Stimulated activated CD4-positive, alpha-beta T cell treated with anti-CD3 and anti-CD28 coated beads, Interleukin-2, amount 100 ng/mL, for 4 hours (primary cell): Measurements from ENCODE around the gene NEAT1.

Experiments used
- DNase-seq: peaks from one replicate; pipeline ENCODE4 v3.0.0-alpha.2; 2020; ENCODE audit warnings: low read depth

The NEAT1 gene

GRCh38 chr11:65422633-65423515 lies at the start of gene NEAT1:
TSS of gene NEAT1 (plus strand) at chr11:65422798.
- peak; percentile 79 for DNase-seq

DNA sequence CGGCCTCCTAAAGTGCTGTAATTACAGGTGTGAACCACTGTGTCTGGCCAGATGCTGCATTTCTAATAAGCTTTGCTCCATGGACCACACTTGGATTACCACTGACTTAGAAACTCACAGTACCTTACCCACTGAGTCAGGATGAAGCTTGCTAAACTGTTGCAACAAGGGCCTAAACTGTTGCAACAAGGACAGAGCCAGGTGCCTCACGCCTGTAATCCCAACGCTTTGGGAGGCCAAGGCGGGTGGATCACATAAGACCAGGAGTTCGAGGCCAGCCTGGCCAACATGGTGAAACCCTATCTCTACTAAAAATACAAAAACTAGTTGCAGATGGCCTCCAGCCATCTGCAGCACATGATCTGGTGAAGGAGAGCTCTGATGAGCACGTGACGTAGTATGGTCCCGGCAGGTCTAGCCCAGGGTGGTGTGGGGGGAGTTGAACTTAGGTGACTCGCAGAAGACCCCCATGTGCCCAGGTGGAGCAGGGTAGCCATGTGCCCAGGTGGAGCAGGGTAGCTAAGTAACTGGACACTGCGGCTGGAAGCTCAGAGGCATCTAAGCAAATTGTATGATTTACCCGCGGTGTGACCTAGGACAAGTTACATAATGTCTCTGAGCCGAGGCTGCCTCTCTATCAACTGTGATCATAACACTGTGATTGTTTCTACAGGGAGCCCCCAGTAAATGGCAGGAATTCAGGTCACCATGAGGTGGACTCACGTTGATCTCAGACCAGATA lies 48.6 kb upstream of the NEAT1 start:
- DNase-seq, result no peak

DNA sequence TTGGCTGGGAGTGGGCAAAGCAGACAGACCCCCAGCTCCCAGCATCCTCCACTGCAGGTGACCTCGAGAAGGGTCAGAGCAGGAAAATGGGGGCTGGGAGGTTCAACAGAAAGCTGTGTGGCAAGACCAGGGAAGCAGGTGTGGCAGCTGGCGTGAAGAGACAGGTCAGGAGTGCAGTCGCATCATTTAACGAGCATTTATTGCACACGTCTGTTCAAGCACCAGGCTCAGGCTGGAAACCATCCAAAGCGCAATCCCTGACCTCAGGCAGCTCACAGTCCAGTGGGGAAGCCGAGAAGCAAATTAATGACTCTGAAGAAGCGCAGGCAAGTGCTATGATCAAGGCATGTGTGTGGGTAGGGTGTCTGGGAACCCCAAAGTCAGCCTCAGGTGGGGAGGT lies 47.6 kb upstream of the NEAT1 start:
- DNase-seq, result no peak

DNA sequence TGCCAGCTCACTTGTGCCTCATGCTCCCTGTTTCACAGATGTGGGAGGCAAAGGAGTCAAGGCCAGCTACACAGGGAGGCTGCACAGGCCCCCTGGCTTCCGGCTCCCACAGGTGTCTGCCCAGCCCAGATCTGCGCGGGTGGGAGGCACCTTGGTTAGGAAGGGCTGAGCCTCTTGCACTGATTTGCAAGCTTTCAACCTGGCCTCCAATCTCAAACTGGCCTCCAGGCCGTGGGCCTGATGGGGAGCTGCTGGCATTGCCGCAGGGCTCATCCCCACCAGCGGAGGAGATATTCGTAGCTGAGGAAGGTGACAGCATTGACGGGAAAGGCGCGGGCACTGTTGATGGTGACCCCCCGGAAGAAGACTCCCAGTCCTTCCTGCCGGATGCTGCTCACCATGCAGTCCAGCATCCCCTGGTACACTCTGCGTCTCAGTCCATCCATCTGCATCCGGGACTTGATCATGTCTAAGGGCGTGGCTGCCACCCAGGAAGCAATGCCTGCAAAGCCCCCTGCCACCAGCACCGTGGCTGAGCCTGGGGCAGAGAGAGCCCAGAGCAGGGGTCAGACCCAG lies 46.4 kb upstream of the NEAT1 start:
- no peak for DNase-seq

GRCh38 chr11:65377036-65377435 lies 45.6 kb upstream of the NEAT1 start:
- no peak for DNase-seq

DNA sequence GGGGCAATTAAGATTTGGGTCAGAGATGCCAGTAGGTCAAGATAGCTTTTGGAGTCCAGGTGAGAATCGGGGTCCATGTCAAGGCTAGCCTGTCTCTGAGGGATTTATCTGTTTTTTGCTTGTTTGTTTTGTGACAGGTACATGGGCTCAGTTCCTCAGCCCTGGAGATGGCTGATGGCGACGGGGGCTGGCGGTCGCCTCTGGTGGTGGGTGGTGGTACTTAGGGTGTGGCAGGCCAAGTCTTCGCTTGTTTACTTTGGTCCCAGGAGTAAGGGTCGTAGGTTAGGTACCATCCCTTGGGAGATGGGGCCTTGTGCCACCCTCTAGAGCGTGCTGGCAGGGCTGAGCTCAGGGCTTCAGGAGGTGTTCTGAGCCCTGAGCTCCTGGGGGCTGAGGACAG lies 44.8 kb upstream of the NEAT1 start:
- DNase-seq, result no peak

DNA sequence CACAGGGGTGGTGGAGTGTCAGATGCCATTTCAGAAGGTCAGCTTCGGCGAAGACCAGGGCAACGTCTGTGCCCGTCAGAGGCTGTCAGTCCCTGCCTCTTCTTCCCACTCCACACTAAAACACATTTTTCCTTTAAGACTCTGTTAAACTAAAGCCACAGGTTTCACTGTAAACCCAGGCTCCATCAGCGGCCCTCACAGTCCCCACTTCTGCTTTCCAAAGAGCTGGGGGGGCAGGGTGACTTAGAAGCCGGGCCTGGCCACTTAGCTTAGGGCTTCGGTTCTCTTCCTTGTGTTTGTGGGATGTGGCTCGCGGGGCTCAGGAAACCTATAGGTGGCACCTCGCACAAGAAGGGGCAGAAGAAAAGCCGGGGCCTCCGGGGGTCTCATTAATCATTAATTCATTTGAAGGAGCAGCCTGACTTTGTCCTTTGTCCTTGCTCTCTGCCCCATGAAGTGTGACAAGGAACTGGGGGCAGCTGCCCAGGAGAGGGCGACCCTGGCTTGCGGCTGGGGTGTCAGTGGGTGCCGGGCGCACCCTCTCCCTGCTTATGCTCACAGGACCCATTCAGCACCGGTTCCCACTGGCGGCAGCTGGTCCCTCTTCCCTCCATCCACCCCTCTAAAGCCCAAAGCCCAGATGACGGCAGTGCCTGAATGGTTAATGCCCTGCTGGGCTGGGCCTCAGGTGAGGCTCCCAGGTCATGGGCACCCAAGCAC lies 44.2 kb upstream of the NEAT1 start:
- no peak for DNase-seq

GRCh38 chr11:65378928-65379638 lies 43.5 kb upstream of the NEAT1 start:
- DNase-seq, result no peak

DNA sequence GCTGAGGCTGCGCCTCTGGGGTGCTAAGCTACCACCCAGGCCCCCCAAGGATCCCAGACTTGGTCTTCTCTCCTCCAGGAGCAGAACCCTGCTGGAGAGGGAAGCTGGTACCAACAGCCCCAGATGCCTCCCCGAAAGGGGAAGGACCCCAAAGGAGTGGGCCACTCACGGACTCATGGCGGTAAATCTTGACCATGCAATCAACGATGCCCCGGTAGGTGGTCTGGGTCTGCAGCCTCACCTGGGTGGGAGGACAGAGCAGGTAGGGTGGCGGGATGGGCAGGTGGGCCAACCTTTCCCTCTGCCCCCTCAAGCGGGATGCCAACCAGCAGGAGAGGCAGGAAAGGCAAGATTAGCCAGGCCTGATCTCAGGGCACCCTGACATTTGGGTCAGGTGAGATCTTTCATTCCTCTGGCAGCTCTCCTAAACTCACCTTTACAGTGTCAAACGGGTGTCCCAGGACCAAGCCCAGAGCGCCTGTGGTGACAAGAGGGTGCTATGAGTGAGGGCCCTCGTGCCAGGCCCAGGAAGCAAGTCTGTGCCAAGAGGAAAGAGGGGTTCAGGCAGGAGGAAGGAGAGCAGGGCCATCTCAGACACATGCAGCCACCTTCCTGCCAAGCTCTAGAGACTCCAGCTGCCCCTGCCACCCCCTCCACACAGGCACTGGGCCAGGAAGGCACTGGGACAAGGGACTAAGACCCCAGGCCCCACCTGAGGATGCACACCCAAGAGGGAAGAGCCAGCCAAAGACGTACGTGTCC lies 42.7 kb upstream of the NEAT1 start:
- DNase-seq, result no peak

- DNase-seq, result no peak
Observed at GRCh38 chr11:65380460-65381119, 42.0 kb upstream of the NEAT1 start.

GRCh38 chr11:65381716-65382032 lies 40.9 kb upstream of the NEAT1 start:
- peak; percentile 19 for DNase-seq

DNA sequence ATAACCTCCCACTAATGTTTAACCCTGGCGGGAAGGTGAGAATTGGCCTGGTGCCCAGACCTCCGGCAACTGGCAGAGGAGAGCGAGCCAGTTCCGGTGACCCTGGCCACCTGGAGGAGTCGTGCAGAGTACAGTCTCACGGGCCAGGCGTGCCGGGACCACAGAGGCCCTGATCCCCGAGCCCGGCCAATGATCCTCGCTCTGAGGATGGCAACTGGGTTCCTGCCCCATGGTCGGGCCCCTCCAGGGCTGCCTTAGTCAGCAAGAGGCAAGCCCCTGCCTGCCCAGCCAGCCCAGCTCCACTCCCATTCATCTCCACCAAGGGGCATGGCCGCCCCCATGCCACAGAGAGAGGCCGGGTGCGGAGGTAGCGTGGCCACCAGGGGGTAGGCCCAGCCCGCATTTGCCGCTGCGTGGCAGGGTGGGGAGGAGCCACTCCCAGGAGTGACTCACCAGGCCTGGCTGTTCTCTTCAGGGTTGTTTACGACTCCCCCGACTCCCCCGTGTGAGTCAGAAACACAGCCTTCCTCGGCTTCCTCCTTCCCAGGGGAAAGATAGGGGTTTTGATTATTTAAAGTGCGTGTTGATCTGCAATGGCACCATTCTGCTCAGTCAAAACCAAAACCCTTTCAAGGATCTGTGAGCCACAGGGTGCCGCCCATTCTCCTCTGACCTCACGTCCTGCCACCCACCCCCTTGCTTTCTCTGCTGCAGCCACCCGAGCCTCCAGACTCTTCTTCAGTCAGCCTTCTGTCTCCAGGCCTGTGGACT lies 40.4 kb upstream of the NEAT1 start, which contains the start of gene SLC25A45:
SLC25A45 (minus strand) TSS at position 614 of the 771 bp plus-strand sequence. CDS start 695 bp downstream, outside the sequence.
- peak; percentile 91 for DNase-seq

DNA sequence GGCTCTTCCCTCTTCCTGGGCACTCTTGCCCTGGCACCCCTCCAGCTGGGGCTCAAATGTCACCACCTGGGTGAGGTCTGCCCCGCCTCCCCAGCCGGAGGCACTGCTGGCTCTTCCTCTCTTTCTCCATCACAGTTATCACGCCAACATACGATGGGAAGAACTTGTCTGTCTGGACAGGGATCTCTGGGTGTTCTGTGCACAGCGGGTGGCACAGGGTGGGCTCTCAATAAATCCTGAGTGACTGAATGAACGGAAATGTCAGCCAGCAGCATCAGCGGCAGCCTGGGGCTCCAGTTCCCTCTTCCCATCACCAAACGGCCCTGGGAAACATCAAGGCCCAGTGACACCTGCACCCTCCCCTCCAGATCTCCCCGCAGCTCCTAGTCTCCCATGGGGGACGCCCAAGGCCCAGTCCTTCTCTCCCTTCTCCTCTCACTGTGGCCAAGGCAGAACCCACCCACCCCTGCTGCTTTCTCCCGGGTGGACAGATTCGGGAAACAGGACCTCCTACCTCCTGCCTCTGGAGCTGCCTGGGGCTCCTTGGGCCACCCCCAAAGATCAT lies 39.7 kb upstream of the NEAT1 start:
- no peak for DNase-seq

GRCh38 chr11:65383778-65384177 lies 38.8 kb upstream of the NEAT1 start:
- no peak for DNase-seq

DNA sequence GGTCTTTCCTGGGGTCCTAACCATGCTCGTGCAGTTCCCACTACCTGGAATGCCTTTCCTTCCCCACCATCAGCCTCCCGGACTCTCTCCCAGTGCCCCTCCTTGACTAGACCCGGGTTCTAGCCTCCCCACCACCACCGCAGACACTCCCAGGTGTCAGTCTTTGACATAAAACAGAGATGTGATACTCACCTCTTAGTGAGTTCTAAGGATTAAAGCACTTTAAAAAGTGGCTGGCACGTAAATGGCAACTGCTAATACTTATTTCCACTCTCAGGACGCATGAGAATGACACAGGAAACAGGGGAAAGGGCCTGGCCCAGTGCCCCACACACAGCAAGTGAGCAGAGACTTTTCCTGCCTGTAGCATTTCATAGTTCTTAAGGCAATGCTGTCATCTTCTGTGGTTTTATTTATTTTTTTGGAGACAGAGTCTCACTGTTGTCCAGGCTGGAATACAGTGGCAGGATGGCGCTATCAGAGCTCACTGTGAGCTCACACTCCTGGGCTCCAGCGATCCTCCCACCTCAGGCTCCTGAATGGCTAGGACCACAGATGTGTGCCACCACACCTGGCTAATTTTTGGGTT lies 38.2 kb upstream of the NEAT1 start:
- no peak for DNase-seq

DNA sequence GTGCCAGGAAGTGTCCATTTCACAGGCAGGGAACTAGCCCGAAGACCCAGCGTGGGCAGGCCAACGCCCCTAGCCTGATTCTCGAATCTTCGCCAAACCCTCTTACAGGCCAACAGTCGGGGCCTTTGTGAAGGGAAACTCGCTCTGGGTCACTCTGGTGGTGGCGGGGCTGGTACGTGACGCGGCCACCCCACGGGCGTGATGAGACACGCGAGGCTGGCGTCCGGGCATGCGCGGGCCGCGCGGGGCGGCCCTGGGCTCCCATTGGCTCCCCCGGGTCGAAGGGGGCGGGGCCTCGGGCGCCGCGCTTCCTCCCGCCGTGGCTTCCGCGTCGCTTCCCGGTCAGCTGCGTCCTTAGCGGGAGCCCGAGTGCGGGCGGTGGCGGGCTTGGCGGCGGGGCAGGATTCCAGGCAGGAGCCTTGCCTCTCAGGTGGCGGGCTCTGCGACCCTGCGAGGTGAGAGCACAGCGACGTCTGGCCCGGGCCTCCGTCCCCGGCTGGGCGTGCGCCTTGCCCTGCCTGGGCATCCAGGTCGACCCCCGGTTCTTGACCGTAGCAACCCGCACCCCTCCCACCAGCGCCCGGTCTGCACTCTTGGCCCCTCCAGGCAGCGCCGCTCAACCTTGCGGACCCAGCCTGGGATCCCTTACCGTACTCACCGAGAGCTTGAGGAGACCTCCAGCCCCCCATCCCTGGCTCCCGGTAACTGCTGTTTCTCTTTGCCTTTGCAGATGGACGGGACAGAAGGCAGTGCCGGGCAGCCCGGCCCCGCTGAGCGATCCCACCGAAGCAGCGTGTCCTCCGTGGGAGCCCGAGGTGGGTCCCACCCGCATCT lies 36.1 kb upstream of the NEAT1 start, which contains the start of gene FRMD8:
FRMD8 (plus strand) TSS at position 331 of the 834 bp plus-strand sequence; CDS start at position 731, 400 bp downstream.
- peak; percentile 85 for DNase-seq

- DNase-seq, result no peak
Observed at GRCh38 chr11:65388731-65389130, 33.9 kb upstream of the NEAT1 start.
